KMS-11 (cell line): ENCODE results near the gene RNF214.

Experiments used
- H2AFZ ChIP-seq: fragments of 200-600 bp; sonication (generic); 2 replicates; pipeline ENCODE4 v1.6.1; 2016; ENCODE audit warnings: antibody characterized with exemption, mixed run types, low read depth
- H3K27ac ChIP-seq: fragments of 200-600 bp; sonication (generic); 2 replicates; pipeline ENCODE4 v1.6.1; 2016; ENCODE audit warnings: mild to moderate bottlenecking, mixed run types
- H3K27me3 ChIP-seq: fragments of 200-600 bp; sonication (generic); 2 replicates; pipeline ENCODE4 v1.6.1; 2017; ENCODE audit warnings: mild to moderate bottlenecking, low read depth, mixed run types, moderate library complexity; ENCODE audit not compliant: insufficient read depth
- H3K36me3 ChIP-seq: fragments of 200-600 bp; sonication (generic); 2 replicates; pipeline ENCODE4 v1.6.1; 2017; ENCODE audit warnings: mild to moderate bottlenecking, mixed run types; ENCODE audit not compliant: insufficient read depth
- H3K4me1 ChIP-seq: fragments of 200-600 bp; sonication (generic); 2 replicates; pipeline ENCODE4 v1.6.1; 2016; ENCODE audit warnings: mild to moderate bottlenecking, low read depth, mixed run types; ENCODE audit not compliant: poor library complexity, severe bottlenecking
- H3K4me2 ChIP-seq: fragments of 200-600 bp; sonication (generic); 2 replicates; pipeline ENCODE4 v1.7.0; 2016; ENCODE audit warnings: mild to moderate bottlenecking, mixed run types
- H3K4me3 ChIP-seq: fragments of 200-600 bp; sonication (generic); IDR thresholded peaks from 2 replicates; pipeline ENCODE4 v1.6.1; 2017; ENCODE audit warnings: low read depth, low read length, mixed read lengths; ENCODE audit not compliant: insufficient read depth
- H3K79me2 ChIP-seq: fragments of 200-600 bp; sonication (generic); 2 replicates; pipeline ENCODE4 v1.6.1; 2016; ENCODE audit warnings: low read depth, mixed run types; ENCODE audit not compliant: insufficient read depth
- H3K9ac ChIP-seq: fragments of 200-600 bp; sonication (generic); 2 replicates; pipeline ENCODE4 v1.6.1; 2016; ENCODE audit warnings: mild to moderate bottlenecking, mixed run types
- H4K20me1 ChIP-seq: fragments of 200-600 bp; sonication (generic); 2 replicates; pipeline ENCODE4 v1.6.1; 2016; ENCODE audit warnings: mild to moderate bottlenecking, mixed run types; ENCODE audit not compliant: insufficient read depth
- TF ChIP-seq, protein P1 (sequence below): fragments of 200-600 bp; sonication (generic); conservative IDR thresholded peaks from 2 replicates; pipeline ENCODE4 v1.6.1; 2017; ENCODE audit warnings: low read depth, mild to moderate bottlenecking, antibody characterized with exemption, low read length, moderate library complexity, mixed read lengths

RNF214 gene

DNA sequence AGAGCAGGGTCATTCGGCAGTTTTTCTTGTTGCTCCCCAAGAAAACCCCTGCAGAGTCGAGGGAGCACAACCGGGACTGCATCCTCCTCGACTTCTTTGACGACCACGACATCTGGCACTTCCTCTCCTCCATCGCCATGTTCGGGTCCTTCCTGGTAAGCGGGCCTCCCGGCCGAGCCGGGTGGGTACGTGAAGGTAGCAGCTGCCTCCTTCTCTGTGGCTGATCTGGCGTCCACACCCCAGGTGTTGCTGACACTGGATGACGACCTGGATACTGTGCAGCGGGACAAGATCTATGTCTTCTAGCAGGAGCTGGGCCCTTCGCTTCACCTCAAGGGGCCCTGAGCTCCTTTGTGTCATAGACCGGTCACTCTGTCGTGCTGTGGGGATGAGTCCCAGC, 36.7 kb upstream of the RNF214 start:
- TF ChIP-seq, protein P1, sequence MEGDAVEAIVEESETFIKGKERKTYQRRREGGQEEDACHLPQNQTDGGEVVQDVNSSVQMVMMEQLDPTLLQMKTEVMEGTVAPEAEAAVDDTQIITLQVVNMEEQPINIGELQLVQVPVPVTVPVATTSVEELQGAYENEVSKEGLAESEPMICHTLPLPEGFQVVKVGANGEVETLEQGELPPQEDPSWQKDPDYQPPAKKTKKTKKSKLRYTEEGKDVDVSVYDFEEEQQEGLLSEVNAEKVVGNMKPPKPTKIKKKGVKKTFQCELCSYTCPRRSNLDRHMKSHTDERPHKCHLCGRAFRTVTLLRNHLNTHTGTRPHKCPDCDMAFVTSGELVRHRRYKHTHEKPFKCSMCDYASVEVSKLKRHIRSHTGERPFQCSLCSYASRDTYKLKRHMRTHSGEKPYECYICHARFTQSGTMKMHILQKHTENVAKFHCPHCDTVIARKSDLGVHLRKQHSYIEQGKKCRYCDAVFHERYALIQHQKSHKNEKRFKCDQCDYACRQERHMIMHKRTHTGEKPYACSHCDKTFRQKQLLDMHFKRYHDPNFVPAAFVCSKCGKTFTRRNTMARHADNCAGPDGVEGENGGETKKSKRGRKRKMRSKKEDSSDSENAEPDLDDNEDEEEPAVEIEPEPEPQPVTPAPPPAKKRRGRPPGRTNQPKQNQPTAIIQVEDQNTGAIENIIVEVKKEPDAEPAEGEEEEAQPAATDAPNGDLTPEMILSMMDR, result no peak
- Histone ChIP-seq H3K4me1 (no peaks in the 10 kb centered on the region), H3K27me3 (no peaks in the 10 kb centered on the region), H3K27ac (no peak overlapping the region), H3K9ac (no peak overlapping the region), H3K4me3 (no peak overlapping the region), H2AFZ (no peak overlapping the region), H3K79me2 (no peaks in the 10 kb centered on the region), H3K36me3 (no peaks in the 10 kb centered on the region), H4K20me1 (no peaks in the 10 kb centered on the region), H3K4me2 (no peak overlapping the region)

DNA sequence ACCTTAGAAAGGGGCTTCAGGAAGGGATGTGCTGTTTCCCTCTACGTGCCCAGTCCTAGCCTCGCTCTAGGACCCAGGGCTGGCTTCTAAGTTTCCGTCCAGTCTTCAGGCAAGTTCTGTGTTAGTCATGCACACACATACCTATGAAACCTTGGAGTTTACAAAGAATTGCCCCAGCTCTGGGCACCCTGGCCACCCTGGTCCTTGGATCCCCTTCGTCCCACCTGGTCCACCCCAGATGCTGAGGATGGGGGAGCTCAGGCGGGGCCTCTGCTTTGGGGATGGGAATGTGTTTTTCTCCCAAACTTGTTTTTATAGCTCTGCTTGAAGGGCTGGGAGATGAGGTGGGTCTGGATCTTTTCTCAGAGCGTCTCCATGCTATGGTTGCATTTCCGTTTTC, 35.5 kb upstream of the RNF214 start:
- no peak overlapping the region for H3K4me3 ChIP-seq
- no peak overlapping the region for H3K27ac ChIP-seq
- no peaks in the 10 kb centered on the region for H4K20me1 ChIP-seq
- H2AFZ ChIP-seq, result no peak overlapping the region
- H3K4me1 ChIP-seq, result no peaks in the 10 kb centered on the region
- H3K36me3 ChIP-seq, result no peaks in the 10 kb centered on the region
- no peaks in the 10 kb centered on the region for H3K27me3 ChIP-seq
- H3K79me2 ChIP-seq, result no peaks in the 10 kb centered on the region
- H3K4me2 ChIP-seq, result no peak overlapping the region
- no peak overlapping the region for H3K9ac ChIP-seq
- TF ChIP-seq, protein P1, result no peak

DNA sequence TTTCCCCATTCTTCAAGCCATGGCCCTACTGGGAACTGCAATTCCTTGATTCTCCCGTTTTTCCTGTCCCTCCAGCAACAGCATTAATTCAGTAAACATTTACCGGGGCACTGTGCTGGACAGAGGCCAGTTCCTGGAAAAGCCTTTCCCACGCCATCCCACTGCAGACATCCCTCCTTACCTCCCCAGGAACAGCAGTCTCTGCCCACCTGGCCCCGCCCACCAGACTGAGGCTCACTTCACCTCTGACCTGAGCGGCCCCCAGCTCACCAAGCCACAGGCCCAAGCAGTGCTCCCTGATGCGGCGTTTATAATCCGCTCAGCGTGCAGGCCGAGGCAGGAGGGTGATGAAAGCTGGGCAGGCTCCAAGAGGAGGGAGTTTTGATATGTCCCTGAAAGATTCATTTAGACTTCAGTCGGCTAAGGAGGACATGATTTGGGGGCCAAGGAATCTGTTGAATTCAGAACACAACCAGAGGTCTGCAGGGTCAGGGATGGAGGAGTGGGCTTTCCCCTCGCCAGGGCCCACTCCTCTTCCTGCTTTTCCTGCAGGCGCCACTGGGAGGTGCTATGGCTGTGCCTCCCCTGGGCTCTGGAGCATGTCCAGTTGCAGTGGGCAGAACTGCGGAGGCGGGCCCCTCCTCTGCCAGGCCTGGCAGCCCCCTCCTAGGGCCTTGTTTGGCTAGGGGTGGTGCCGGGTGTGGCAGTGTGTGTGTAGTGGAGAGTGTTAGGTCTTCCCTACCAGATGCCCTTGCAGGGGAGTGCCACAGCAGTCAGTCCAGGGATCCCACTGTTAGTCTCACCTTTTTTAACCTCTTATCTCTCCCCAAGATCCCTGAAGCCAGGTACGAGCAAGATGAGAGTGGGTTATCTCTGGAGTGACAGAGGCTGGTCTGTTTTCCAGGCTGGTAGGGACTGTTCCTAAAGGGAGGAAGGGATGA, 34.7 kb upstream of the RNF214 start:
- no peak overlapping the region for H3K4me2 ChIP-seq
- H3K9ac ChIP-seq, result no peak overlapping the region
- no peaks in the 10 kb centered on the region for H3K4me1 ChIP-seq
- no peak overlapping the region for H3K4me3 ChIP-seq
- TF ChIP-seq, protein P1, result no peak
- no peak overlapping the region for H2AFZ ChIP-seq
- H3K36me3 ChIP-seq, result no peaks in the 10 kb centered on the region
- no peaks in the 10 kb centered on the region for H4K20me1 ChIP-seq
- no peaks in the 10 kb centered on the region for H3K27me3 ChIP-seq
- no peak overlapping the region for H3K27ac ChIP-seq
- no peaks in the 10 kb centered on the region for H3K79me2 ChIP-seq

DNA sequence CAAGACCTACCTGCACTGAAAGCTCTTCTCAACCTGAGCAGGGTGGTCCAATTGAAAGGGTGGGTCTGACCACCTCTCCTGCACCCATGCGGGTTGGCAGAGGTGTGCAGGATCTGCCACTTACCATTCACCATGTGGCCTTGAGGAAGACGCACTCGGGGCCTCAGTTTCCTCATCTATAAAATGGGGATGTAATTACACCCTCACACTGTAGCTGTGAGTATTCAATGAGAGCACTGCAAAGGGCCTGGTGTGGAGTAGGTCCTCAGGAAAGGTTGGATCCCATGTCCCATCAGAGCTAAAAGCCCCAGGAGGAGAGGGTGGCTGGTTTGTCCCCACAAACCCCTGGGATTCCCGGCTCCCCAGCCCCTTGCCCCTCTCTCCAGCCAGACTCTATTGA, 33.9 kb upstream of the RNF214 start:
- H3K27ac ChIP-seq, result no peak overlapping the region
- no peak overlapping the region for H3K4me3 ChIP-seq
- H4K20me1 ChIP-seq, result no peaks in the 10 kb centered on the region
- H3K4me1 ChIP-seq, result no peaks in the 10 kb centered on the region
- no peak overlapping the region for H3K9ac ChIP-seq
- H3K36me3 ChIP-seq, result no peaks in the 10 kb centered on the region
- no peak overlapping the region for H3K4me2 ChIP-seq
- H2AFZ ChIP-seq, result no peak overlapping the region
- H3K79me2 ChIP-seq, result no peaks in the 10 kb centered on the region
- TF ChIP-seq, protein P1, result no peak
- no peaks in the 10 kb centered on the region for H3K27me3 ChIP-seq
